ENCODE results near the gene RAPGEF1. TPM values are rescaled to one million over a fixed set of nuclear protein-coding genes. Genes with fewer than 3 reads are reported as not detected.

Gene RAPGEF1
- total and polyA plus RNA-seq, 9 of the 15 experiments (the other 6 are each of a cell fraction or from before 2014, with no cell fraction given): 0.06 to 44.1 (median 19.9) TPM

- TF ChIP-seq AFF4 (CRISPR knock-in tag; IDR thresholded peaks at IDR 0.05) (no peak), RREB1 (CRISPR knock-in tag; IDR thresholded peaks at IDR 0.05) (no peak), ZFX (CRISPR knock-in tag; IDR thresholded peaks at IDR 0.05) (peak; percentile 4; the same call in 1 of the 2 replicates), RUNX1 (IDR thresholded peaks at IDR 0.05; ENCODE audit: low read depth) (no peak), MAX (CRISPR knock-in tag; IDR thresholded peaks at IDR 0.05) (no peak), ETS1 (conservative IDR thresholded peaks at IDR 0.05; ENCODE audit: control insufficient read depth, low read depth, low read length) (0 out of 2 replicates have a peak, but pooled peaks have one; percentile 5), TAF15 (IDR thresholded peaks at IDR 0.05; ENCODE audit: low read depth, low read length) (no peak), ZNF699 (CRISPR knock-in tag; IDR thresholded peaks at IDR 0.05; ENCODE audit: insufficient replicate concordance) (no peak), CREB3L1 (IDR thresholded peaks at IDR 0.05; ENCODE audit: borderline replicate concordance, low read depth) (no peak), DPF2 (IDR thresholded peaks at IDR 0.05) (no peak), PRMT5 (CRISPR knock-in tag; IDR thresholded peaks at IDR 0.05) (no peak), JUNB (CRISPR knock-in tag; conservative IDR thresholded peaks at IDR 0.05) (no peak), RBBP5 (IDR thresholded peaks at IDR 0.05; ENCODE audit: borderline replicate concordance, insufficient read depth, low read length, poor library complexity, severe bottlenecking) (peak; percentile 62)
Observed at GRCh38 chr9:131739133-131739958, 530 bp downstream of the RAPGEF1 start (continued).
